OCI-LY3 (cell line): ENCODE results near the gene HES6.

Experiments
- CTCF ChIP-seq: fragments of 200-600, 300-600 bp; sonication (generic); IDR thresholded peaks from 2 replicates; pipeline ENCODE4 v1.5.1; 2014; ENCODE audit warnings: antibody characterized with exemption, low read length, low read depth
- EZH2phosphoT487 ChIP-seq: fragments of 200-600 bp; shearing (Covaris generic); IDR thresholded peaks from 2 replicates; pipeline ENCODE4 v1.6.1; 2018; ENCODE audit warnings: antibody characterized with exemption, mixed run types, low read depth

GRCh38 chr2:238235331-238235732 is 4.5 kb downstream of the HES6 start:
- no peak for TF ChIP-seq CTCF
- no peak for TF ChIP-seq EZH2phosphoT487
